Myometrial cell (primary cell): ENCODE results near the gene GCSAM. TPM values are rescaled to one million over a fixed set of nuclear protein-coding genes. Genes with fewer than 3 reads are reported as not detected.

Experiments
- total RNA-seq: library from RNA; depleted of rRNA; stranded (reverse); fragments of >200 nt; gene quantifications from 2 replicates; pipeline ENCODE4 v1.2.3, GENCODE V29; 2015

Gene GCSAM, protein sequence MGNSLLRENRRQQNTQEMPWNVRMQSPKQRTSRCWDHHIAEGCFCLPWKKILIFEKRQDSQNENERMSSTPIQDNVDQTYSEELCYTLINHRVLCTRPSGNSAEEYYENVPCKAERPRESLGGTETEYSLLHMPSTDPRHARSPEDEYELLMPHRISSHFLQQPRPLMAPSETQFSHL
- total RNA-seq = not detected in 2 replicates

DNA sequence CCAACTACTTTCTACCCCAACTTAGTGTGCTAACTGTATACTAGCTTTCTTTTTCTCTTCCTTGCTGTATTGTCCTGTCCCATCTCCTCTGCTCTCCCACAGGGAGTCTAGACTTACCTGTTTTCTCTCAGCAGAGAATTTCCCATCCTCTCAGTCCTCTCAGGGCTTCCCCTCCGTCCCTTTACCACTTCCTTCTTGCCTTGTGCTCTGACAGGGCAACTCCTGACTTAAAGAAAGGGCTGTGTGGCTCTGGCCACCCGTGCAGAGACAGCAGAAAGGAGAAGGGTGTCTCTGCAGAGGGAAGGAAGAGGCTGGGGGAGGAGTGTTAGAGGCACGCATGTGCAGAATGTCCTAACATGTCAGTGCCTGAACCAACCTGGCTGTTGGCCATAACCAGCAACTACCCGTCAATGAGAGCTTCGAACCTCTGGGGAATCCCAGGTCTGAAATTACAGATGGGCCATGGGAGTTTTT is at the start of gene GCSAM:
GCSAM (minus strand) TSS at position 274 of the 474 bp plus-strand sequence; CDS start at position 146, 128 bp downstream.

DNA sequence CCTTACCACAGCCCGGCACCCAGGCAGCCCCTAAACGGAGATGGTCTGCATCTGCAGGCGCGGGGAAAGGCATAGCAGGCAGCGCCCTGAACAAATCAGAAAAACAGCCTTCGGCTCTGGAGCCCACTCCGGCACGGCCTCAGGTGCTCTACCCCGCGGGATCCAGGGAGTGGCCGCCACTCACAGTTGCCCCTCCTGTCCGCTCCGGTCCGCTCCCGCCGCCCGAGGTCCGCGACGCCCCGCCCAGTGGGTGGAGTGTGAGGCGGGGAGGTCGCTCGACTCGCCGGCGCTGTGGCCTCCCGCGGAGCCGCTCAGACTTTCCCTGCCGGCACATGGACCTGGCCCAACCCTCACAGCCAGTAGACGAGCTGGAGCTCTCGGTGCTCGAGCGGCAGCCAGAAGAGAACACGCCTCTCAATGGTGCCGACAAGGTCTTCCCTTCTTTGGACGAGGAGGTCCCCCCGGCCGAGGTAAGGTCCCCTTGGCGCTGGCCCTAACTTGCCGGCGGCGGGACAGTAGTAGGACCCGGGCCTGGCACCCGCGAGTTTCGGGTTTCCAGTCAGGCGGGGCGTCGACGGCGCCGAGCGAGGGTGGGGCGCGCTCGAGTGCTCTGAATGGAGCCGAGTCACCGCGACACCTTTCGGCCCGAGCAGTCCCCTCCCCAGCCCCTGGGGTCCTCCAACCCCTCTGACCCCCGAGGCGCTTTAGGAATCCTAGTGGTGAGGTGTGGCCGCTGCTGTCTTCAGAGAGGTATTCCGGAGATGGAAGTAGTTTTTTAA is 46.8 kb downstream of the GCSAM start, which contains the start of gene C3orf52:
C3orf52 (plus strand) TSS at position 314 of the 779 bp plus-strand sequence; CDS start at position 333, 19 bp downstream.

Other genes with a start within 250 kb of the GCSAM start
- gene ABHD10, start 154.2 kb downstream of the GCSAM start, total RNA-seq = 37.2 and 51.0 TPM in 2 replicates
- 2.7 and 5.5 TPM in 2 replicates for gene TAGLN3, start 134.3 kb downstream of the GCSAM start, total RNA-seq
- not detected in 2 replicates for gene TMPRSS7, start 98.5 kb downstream of the GCSAM start, total RNA-seq
- 2.1 and 2.9 TPM in 2 replicates for gene C3orf52, start 46.9 kb downstream of the GCSAM start, total RNA-seq
- not detected in 2 replicates for gene SLC9C1, start 161.0 kb upstream of the GCSAM start, total RNA-seq
- gene CD200, start 199.9 kb upstream of the GCSAM start, total RNA-seq = 8.7 and 8.9 TPM in 2 replicates